Activated CD4-positive, alpha-beta T cell treated with anti-CD3 and anti-CD28 coated beads for 24 hours (primary cell): ENCODE measurements around the gene FKBP7.
A peak's percentile ranks its signal among the peaks of the same experiment; 100 is the strongest.
"Not testable (repeated sequence)": the region's sequence is repeated elsewhere in the genome, so short reads cannot be mapped to it uniquely, and the experiment has no call there.

Experiments used
- DNase-seq, 2 donors: peaks; one replicate each; pipeline ENCODE4 v3.0.0-alpha.2; 2020; ENCODE audit warnings: low read depth in 2 of 2

FKBP7 gene

GRCh38 chr2:178449700-178450523, 28.5 kb downstream of the FKBP7 start:
- no peak for DNase-seq

GRCh38 chr2:178448968-178449661, 29.3 kb downstream of the FKBP7 start:
- no peak for DNase-seq

- DNase-seq: no peak
Measured at GRCh38 chr2:178441426-178441825, 37.0 kb downstream of the FKBP7 start.

- no peak for DNase-seq
Measured at GRCh38 chr2:178436662-178437061, 41.7 kb downstream of the FKBP7 start.

- DNase-seq: no peak
Measured at GRCh38 chr2:178429336-178429735, 49.1 kb downstream of the FKBP7 start.

GRCh38 chr2:178428396-178428806, 50.0 kb downstream of the FKBP7 start:
- DNase-seq: no peak

DNA sequence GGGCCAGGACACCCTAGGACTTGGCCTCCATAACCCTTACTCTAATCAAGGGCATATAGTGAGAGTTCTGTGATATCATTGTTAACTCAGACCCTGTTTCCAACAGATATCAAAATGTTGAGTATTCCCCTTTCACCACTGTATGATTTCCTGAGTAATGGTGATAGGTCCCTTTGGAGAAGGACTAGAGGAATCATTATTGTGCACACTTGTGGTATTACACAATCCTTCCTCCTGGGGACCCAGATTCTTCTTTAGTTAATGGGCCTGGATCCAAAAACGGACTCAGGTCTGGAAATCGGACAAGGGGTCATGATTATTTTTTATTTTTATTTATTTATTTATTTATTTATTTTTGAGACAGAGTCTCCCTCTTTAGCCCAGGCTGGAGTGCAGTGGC, 50.9 kb downstream of the FKBP7 start:
- no peak for DNase-seq

GRCh38 chr2:178426388-178426787, 52.0 kb downstream of the FKBP7 start:
- DNase-seq: no peak

DNA sequence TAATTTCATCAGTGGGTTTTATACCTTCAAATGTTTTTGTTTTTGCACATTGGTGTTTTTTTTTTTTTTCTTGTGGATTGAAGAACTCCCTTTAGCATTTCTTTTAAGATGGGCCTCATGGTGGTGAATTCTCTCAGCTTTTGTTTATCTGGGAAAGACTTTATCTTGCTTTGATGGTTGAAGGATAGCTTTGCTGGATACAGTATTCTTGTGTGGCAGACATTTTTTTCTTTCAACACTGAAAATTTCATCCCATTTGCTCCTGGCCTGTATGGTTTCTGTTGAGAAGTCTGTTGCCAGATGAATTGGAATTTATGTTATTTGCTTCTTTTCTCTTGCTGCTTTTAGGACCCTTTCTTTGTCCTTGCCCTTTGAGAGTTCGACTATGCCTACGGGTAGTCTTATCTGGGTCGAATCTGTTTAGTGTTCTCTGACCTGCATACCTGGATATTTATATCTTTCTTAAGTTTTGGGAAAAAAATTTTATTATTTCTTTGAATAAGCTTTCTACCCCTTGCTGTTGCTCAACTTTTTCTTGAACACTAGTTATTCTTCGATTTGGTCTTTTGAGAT, 53.1 kb downstream of the FKBP7 start:
- DNase-seq: no peak

DNA sequence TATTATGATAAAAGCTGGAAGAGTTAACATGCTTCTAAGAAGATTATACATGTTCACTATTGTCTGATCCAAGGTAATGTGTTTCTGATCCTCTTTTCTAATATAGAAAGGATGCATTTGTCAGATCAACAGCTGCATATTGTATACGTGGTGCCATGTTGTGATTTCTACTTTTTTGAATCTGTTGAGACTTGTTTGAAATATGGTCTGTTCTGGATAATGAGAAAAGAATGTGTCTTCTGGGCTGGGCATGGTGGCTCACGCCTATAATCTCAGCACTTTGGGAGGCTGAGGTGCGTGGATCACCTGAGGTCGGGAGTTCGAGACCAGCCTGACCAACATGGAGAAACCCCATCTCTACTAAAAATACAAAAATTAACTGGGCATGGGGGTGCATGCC, 54.7 kb downstream of the FKBP7 start:
- not testable (repeated sequence) for DNase-seq

GRCh38 chr2:178422097-178422496, 56.3 kb downstream of the FKBP7 start:
- no peak for DNase-seq

DNA sequence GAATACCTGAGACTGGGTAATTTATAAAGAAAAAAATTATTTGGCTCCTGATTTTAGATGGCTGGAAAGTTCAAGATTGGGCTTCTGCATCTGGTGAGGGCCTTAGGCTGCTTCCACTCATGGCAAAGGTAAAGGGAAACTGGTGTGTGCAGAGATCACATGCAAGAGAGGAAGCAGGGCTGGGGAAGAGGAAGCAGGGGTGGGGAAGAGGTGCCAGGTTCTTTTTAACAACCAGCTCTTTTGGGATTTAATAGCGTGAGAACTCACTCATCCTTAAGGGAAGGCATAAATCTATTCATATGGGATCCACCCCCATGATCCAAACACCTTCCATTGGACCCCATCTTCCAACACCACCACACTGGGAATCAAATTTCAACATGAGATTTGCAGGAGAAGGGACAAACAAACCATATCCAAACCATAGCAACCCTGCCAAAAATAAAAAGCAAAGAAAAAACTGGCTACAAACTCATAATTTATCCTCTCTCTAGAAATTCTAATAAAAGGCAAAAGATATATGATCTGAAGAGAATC, 57.9 kb downstream of the FKBP7 start:
- no peak for DNase-seq

- DNase-seq: no peak
Measured at GRCh38 chr2:178419123-178419522, 59.3 kb downstream of the FKBP7 start.

DNA sequence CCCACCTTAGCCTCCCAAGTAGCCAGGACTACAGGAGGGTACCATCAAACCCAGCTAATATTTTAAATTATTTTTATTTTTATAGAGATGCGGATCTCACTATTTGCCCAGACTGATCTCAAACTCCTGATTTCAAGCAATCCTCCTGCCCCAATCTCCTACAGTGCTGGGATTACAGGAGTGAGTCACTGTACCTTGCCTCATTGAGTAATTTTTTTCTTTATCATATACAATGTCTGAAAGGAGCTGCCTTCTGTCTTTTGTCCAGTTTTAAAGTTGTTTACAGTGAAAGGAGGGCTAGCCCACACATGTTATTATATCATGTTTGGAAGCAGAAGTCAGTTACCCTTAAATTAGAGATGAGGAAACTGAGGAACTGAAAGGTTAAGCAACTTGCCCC, 60.0 kb downstream of the FKBP7 start:
- DNase-seq: no peak

- no peak for DNase-seq
Measured at GRCh38 chr2:178417916-178418315, 60.5 kb downstream of the FKBP7 start.

DNA sequence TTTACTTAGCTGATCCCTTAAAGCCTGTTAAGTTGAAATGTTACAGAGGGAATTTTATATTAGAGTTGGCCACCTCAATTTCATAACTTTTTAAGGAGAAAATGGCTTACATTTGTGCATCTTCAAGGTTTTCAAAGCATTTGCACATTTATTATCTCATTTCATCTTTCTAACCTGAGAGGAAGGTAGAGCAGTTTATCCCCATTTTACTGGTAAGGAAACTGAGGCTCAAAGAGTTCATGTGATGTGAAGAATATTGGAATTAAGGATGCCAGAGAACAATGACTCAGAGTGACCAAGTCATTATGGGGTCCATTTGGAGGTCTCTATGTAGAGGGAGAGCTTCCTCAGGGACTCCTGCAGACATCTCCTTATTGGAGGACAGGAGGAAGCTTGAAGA, 62.4 kb downstream of the FKBP7 start:
- DNase-seq: no peak

DNA sequence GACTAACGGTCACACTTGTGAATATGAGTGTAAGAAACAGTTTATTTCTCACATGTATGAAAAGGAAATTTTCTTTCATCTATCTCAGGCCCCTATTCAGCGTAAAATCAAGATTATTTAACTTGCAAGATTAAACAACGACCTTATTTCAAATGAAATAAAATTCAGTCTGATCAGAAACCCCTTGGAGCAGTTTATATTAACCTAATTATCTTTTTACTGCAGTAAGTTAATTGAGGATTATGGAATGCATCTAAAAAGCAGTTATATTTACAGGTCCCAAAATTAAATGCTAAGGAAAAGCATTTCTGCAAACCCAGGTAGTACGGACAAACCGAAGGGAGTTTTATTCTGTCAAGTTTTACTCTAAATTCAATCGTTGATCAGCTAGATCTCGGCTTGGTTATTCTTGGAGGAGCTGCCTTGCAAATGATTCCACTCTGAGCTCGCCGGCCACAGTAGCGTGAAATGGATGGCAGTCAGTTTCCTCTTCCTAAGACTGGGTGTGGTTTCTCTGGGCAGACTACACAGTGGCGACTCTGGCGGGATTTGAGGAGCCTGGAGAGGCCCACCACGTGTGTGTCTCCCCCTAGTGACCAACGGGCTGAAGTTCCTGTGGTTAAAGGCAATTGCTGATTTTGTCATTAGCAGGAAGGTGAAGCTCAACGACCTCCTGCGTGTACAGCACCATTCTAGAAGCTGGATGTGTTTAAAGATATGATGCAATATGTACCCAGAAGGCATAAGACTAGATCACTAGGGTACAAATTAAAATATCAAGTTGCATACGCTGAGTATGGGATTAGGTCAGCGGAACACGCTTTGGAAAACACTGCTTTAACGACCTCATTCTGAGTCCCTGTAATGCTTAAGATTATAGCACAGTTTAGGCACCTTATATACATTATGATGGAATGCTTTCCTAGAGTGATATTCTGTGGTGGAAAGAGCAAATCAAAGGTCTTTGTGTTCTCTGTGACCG, 63.8 kb downstream of the FKBP7 start:
- DNase-seq: peak; percentile 66 to 68
